GM18519 (cell line): ENCODE results near the gene LAIR1.
"Not testable (repeated sequence)": the region's sequence is repeated elsewhere in the genome, so short reads cannot be mapped to it uniquely, and the experiment has no call there.

Source experiments
- ATAC-seq: cut with Tn5 transposase; IDR thresholded peaks from one replicate; pipeline ENCODE4 v1.9.1; 2021; ENCODE audit warnings: mild to moderate bottlenecking, moderate library complexity; ENCODE audit not compliant: unreplicated experiment, low FRiP score

The LAIR1 gene

DNA sequence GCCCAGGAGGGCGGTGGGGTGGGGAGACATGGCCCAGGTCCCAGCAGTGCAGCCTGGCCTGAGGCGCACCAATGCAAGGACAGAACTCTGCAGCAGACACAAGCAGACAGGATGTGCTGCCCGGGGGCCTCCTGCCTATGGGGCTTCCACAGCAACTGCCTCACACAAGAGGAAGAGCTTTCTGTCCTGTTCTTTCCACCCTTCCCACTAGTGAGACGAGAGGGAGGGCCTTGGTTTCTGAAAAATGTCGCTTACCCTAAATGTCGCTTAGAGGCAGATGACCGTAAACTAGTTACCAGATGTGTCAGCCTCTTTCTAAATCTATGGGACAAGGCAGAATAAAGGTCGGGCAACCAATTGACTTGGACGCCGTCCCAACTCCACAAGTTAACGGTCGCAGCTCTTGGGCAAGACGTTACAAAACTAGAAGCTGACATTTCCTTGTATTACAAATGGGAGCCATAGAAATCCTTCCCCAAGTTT, at the start of gene LAIR1:
Gene LAIR1 (minus strand): TSS at position 157 of the 483 bp plus-strand sequence. CDS start 127 bp downstream, at position 30.
- ATAC-seq = no peak

GRCh38 chr19:54414156-54414555, 49.4 kb upstream of the LAIR1 start:
- ATAC-seq = no peak

DNA sequence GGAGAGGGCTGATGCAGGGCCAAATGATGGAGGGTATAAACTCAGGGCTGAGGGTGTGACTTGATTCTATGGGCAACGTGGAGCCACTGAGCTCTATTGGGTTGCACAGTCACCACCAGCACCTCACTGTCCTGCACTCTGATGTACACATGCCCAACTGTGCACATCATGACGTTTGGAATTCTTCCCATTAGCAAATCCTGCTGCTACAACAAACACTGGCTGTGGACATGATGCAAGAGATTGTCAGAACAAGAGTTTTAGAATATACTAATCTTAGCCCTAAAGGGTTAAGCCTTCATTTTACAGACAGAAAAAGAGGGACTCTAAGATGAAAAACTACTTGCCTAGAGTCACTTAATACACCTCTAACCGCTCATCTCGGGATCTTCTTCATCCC, 48.1 kb upstream of the LAIR1 start:
- no peak for ATAC-seq

GRCh38 chr19:54411033-54411432, 46.3 kb upstream of the LAIR1 start:
- no peak for ATAC-seq

GRCh38 chr19:54408456-54409026, 43.8 kb upstream of the LAIR1 start:
- no peak for ATAC-seq

GRCh38 chr19:54407780-54408179, 43.0 kb upstream of the LAIR1 start:
- no peak for ATAC-seq

DNA sequence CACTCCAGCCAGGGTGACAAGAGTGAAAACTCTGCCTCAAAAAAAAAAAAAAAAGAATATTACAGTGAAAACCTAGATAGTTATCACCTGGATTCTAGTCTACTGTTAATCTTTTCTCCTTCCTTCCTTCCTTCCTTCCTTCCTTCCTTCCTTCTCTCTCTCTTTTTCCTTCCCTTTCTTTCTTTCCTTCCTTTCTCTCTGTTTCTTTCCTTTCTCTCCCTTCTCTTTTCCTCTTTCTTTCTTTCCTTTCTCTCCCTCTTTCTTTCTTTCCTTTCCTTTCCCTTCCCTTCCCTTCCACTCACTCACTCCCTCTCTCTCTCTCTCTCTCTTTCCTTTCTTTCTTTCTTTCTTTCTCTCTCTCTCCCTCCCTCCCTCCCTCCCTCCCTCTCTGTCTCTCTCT, 40.9 kb upstream of the LAIR1 start:
- ATAC-seq = no peak

GRCh38 chr19:54403054-54403453, 38.3 kb upstream of the LAIR1 start:
- ATAC-seq = no peak

DNA sequence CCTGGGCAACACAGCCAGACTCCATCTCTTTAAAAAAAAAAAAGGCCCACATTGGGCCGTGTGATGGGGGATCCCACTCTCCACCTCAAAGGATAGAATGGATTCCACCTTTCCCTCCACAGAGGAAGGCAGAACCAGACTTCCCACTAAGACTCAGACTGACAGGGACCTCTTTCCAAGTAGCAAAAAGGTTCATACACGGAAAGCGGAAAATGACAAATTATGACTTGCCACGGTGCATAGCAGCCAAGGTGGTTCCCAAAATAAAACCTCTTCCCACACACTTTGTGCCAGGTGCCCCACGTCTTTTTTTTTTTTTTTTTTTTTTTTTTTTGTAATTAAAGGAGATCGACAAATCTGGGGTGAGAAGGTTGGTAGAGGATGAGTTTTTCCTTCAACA, 36.2 kb upstream of the LAIR1 start:
- no peak for ATAC-seq

GRCh38 chr19:54399189-54399588, 34.5 kb upstream of the LAIR1 start:
- ATAC-seq = no peak

- no peak for ATAC-seq
Measured at GRCh38 chr19:54395685-54396084, 31.0 kb upstream of the LAIR1 start.

- no peak for ATAC-seq
Measured at GRCh38 chr19:54393381-54393780, 28.6 kb upstream of the LAIR1 start.

- ATAC-seq = no peak
Measured at GRCh38 chr19:54392105-54392504, 27.4 kb upstream of the LAIR1 start.

GRCh38 chr19:54391589-54392061, 26.9 kb upstream of the LAIR1 start:
- no peak for ATAC-seq

DNA sequence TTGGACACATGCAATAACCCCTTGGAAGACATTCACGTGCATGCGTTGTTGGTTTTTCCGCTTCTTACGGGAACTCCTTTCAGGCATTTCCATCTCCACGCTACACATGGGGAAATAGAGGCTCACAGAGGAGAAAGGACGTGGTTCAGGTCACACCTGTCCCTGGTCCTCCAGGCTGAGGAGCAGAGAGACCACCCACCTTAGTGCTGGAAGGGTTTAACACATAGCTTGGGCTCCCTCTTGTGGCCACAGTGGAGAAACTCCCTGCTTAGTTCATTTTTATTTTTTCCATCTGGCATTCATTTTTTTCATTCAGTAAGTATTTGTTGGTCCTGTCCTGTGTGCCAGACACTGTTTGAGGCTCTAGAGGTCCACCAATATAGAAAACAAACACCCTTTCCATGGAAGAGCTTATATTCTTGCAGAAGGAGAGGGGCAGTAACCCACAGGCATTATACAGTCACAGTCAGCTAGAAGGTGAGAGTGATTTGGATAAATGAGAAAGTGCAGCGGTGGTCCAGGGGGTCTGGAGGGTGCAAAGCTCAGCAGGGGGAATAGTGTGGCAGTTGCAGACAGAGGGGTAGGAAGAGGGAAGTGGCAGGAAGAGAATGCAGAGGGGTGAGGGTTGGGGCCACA, 26.3 kb upstream of the LAIR1 start:
- no peak for ATAC-seq

GRCh38 chr19:54389553-54389952, 24.8 kb upstream of the LAIR1 start:
- ATAC-seq = no peak

DNA sequence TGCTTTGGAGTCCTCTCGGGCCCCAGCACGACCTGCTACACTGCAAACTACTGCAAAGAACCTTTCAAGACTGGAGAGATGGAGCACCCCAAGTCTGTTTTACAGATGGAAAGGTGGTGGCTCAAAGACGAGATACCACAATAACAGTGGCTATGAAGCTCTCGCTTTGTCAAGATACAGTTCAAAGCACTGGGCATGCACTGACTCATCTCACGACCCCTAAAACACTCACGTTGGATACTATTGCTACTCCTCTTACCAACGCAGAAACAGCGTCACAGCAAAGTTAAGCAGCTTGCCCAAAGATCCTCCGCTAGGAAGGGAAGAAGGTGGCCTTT, 24.0 kb upstream of the LAIR1 start:
- ATAC-seq = no peak

DNA sequence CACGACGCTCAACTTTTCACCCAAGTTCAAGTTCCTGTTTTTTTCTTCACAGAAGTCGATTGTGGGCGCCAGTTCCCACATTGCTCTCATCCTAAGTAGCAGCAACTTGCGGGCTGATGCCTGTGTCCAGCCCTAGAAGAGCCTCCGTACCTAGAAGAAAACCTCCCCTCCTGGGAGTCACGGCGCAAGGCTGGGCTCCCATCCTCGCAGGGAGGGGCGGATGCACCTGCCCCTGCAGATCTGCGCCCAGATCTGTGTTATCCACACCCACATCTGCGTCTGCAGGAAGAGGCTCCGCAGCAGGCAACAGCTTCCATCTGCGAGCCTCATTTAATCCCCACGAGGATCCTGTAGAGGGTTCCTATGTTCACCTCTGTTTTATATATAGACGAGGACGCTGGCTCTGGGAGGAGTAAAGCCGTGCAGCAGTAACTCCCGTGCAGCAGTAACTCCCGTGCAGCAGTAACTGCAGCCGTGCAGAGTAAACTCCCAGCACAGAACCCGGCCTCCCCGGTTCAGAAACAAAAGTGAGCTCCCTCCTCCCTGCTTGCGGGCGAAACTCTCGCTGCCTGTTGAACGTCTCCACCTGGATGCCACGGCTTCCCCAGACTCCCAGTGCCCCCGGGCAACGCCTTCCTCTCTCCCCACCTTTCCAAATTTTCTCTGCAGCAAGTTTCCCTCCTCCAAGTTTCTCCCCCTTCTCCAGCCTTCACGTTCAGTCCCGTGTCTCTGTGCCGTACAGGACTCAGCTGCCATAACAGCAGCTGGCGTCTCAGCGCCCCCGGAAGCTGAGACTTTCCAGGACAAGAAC, 23.5 kb upstream of the LAIR1 start:
- ATAC-seq = no peak

GRCh38 chr19:54383330-54383729, 18.6 kb upstream of the LAIR1 start:
- no peak for ATAC-seq

GRCh38 chr19:54382041-54382440, 17.3 kb upstream of the LAIR1 start:
- ATAC-seq = not testable (repeated sequence)

DNA sequence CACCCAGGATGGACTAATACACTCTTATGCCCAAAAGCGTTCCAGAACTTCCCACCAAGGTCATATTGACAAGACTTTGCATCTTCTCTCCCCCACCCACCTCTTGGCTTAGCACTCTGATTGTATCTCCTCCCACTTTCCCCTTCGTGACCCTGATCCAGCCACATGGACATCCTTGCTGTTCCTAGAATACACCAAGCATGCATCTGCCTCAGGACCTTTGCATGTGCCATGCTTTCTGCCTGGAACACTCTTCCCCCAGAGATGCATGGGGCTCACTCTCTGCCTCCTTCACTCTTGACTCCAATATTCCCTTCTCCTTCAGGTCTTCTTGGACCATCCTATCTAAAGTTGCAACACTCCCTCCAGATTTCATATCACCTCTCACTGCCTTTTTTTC, 16.2 kb upstream of the LAIR1 start:
- no peak for ATAC-seq
